Activated CD4-positive, CD25-positive, alpha-beta regulatory T cell (primary cell): Measurements from ENCODE around the gene PRIM1.
A peak's percentile ranks its signal among the peaks of the same experiment; 100 is the strongest.
"Not testable (repeated sequence)": the region's sequence is repeated elsewhere in the genome, so short reads cannot be mapped to it uniquely, and the experiment has no call there.

Experiments used
- DNase-seq, 4 experiments: peaks; one replicate each; lab custom pipeline; 2025; lab: John Stamatoyannopoulos, UW

PRIM1 gene

DNA sequence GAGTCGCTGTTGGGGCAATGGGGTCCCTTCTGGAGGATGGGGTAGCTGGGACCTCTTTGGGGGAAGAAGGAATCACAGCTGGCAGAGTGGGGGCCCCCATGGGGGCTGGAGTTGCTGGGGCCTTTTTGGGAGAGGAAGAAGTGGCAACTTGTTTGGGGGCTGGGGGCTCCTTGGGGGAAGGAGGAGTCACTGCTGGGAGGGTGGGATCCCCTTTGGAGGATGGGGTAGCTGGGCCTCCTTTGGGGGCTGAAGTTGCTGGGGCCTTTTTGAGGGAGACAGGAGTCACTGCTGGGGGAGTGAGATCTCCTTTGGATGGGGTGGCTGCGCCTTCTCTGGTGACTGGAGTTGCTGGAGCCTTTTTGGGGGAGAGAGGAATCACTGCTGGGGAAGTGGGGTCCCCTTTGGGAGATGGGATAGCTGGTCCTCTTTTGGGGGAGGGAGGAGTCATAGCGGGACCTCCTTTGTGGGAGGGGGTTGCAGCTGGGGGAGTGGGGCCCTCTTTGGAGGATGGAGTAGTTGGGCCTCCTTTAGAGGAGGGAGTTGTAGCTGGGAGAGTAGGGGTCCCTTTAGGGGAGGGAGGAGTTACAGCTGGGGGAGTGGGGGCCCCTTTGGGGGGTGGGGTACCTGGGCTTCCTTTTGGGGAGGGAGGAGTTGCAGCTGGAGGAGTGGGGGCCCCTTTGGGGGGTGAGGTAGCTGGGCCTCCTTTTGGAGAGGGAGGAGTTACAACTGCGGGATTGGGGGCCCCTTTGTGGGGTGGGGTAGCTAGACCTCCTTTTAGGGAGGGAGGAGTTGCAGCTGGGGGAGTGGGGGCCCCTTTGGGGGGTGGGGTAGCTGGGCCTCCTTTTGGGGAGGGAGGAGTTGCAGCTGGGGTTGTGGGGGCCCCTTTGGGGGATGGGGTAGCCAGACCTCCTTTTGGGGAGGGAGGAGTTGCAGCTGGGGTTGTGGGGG is 34.9 kb downstream of the PRIM1 start:
- DNase-seq: no peak

DNA sequence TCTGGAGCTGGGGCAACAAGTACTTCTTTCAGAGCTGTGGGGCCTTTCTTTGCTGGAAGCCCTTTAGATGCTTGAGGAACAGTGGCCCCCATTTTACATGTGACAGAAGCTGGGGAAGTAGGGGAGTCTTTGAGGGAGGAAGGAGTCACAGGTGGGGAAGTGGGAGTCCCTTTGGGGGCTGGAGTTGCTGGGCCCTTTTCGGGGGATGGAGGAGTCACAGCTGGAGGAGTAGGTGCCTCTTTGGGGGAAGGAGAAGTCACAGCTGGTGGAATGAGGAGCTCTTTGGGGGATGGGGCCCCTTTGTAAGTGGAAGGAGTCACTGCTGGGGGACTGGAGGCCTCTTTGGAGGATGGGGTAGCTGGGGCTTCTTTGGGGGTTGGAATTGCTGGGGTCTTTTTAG is 35.7 kb downstream of the PRIM1 start:
- DNase-seq: no peak

DNA sequence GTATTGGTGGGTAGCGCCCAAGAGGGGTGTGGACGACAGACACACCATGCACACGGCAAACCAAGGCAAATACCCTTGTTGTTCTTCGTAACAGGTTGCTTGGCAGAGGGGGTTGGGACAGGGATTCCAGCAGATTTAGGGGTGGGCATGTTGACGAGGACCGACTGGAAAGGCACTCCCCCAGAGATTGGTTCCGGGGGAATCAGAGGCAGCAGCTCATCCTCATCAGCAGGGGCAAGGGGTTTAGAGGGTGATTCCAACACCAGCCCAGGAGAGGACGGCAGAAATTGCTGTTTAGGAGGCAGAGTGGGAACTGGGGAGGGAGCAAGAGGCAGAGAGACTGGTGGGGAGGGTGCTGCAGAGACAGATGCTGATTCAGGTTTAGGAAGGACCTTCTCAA is 36.3 kb downstream of the PRIM1 start:
- DNase-seq: no peak

DNA sequence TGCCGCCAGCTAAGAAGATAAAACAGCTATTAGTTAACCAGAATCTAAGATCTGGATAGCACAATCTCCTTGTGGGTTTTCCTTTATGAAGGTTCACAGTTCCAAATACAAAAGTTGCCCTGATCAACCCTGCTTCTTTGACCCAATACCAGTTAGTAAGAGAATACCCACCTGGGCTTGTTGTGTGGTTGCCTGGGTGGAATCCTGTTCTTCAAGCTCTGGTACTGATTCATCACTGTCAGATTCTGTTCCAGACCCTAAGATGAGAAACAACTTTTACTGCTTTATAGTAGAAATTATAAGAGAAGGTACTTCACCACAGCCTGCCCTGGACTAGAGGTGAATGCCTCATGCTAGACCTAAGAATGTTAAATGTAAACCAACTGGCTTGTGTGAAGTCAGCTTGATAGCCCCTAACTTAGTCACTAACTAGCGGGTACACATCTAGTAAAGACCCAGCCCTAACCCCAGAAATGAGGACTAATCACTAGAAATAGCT is 37.6 kb downstream of the PRIM1 start:
- DNase-seq: no peak

DNA sequence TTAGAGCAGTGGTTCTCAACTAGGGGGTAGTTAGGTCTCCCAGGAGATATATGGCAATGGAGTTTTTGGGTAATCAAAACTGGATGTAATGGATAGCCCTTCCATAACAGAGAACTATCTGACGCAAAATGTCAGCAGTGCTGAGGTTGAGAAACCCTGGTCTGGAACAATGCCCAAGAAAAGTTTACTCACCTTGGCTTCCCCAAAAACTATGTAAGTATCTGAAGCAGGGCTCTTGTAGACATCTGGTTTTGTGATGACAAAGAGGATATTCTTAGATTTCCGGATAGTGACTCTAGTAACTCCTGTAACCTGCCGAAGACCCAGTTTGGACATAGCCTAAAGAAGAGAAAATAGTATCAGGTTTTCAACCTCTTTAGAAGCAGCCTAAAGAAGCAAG is 38.8 kb downstream of the PRIM1 start:
- no peak for DNase-seq

DNA sequence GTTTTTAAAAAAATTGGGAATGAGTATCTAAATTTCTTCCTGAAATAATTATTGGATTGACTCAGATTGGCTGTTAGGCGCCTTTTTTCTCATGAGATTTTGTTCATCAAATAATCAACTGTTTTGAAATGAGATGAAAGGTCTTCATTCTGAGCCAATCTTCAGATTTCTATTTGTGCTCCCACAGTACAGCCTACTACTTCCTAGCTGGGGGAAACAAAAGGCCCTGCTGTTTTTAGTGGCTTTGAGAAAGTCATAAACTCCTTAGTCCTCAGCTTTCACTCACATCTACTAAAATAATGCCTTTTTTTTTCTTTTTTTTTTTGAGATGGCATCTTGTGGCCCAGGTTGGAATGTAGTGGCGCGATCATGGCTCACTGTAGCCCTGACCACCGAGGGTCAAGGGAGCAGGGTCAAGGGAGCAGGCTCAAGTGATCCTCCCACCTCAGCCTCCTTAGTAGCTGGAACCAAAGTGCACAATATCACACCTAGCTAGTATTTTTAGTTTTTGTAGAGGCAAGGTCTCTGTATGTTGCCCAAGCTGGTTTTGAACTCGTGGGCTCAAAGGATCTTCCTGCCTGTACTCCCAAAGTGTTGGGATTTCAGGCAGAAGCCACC is 42.3 kb downstream of the PRIM1 start:
- DNase-seq: no peak

DNA sequence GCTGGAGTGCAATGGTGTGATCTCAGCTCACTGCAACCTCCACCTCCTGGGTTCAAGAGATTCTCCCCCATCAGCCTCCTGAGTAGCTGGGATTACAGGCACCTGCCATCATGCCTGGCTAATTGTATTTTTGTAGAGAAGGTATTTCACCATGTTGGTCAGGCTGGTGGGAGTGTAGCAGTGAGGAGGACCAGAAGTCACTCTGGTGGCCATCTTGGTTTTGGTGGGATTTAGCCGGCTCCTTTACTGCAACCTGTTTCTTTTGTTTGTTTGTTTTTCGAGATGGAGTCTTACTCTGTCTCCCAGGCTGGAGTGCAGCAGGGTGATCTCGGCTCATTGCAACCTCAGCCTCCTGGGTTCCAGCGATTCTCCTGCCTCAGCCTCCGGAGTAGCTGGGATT is 47.6 kb downstream of the PRIM1 start:
- DNase-seq: not testable (repeated sequence)

DNA sequence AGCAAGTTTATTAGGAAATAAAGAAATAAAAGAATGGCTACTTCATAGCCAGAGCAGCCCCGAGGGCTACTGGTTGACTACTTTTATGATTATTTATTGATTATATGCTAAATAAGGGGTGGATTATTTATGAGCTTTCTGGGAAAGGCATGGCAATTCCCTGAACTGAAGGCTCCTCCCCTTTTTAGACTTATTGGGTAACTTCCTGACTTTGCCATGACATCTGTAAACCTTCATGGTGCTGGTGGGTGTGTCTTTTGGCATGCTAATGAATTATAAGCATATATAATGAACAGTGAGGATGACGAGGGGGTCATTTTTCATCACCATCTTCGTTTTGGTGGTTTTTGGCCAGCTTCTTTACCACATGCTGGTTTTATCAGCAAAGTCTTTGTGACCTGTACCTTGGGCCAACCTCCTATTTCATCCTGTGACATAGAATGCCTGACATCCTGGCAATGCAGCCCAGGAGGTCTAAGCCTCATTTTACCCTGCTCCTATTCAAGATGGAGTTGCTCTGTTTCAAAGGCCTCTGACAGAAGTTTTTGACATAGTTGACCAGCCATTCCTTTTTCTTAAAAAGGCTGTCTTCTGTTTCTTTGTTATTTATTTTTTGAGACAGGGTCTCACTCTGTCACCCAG is 53.0 kb downstream of the PRIM1 start:
- no peak for DNase-seq

DNA sequence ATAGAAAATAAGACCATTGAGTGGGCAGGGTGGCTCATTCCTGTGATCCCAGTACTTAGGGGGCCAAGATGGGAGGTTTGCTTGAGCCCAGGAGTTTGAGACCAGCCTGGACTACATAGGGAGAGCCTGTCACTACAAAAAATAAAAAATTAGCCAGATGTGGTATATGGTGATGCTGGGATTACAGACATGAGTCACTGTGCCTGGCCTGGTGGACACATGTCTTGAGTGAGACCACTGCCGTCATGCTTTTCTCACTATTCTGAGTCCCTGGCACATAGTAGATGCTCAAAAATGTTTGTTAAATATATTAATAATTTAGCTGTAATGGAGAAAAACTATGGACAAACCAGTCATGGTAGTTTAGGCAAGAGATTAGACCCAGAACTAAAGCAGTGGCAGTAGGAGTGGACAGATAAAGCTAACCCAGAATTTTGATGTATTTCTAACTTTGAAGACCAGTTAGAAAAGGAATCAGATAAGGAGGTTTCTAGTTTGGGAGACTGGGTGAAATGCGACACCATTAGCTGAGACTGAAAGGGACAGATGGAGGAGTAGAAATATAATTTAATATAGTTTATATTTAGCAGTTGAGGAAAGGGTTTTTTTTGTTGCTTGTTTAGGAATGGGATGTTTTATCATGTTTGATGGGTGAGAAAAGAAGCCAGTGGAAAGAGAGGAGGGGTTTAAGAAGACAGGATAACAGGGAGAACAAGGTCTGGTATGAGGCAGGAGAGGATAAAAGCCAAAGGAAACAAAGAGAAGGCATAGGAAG is 56.6 kb downstream of the PRIM1 start:
- DNase-seq: no peak

DNA sequence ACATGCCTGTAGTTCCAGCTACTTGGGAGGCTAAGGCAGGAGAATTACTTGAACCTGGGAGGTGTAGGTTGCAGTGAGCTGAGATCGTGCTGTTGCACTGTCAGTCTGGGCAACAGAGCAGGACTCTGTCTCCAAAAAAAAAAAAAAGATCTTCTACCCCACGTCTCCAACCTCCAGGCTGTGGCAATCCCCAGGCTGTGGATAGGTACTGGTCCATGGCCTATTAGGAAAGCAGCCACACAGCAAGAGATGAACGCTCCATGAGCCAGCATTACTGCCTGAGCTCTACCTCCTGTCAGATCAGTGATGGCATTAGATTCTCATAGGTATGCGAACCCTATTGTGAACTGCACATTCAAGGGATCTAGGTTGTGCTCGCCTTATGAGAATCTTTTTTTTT is 58.0 kb downstream of the PRIM1 start:
- DNase-seq: no peak

DNA sequence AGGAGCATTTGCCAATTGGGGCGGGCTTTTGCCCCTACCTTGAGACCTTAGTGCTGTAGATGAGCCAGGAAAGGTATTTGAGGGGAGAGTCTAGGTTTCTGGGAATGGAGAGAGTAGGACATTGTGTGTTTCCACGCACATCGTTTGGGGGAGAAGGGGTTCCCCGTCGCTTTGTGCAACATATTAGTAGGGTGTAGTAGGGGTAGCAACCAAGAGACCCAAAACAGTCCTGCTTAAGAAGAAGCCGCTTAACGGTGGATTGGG is 63.3 kb downstream of the PRIM1 start:
- DNase-seq: no peak

DNA sequence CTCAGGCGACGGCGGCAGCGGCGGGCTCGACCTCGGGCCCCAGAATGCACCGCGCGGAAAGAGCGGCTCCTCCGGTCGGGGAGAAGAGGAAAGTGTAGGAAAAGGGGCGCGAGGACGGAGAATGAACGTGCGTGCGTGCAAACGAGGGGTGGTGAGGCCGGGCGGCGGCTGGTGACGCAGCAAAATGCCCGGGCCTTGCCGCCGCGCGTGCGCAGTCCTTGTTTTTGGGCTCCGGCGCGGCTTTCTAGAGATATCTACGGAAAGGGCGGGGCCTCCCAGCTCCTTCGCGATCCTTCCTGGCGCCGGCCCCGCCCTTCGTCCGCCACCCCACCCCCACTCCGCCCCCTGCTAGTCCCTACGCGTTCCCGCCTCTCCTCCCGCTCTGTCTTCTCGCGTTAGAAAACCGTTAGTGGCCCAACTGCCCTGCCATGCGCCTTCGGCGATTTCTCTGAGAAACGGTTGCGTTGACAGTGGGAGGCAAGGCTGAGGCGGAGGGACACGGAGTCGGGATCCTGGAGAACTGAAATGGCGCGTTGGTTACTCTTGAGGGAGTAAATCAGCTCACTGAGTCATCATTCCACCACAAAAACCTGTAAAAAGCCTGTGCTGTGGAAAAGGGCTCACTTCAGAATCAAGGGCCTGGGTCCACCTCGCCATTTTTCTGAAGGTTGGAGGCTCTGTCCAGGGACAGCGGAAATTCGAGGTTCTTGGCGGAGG is 63.8 kb downstream of the PRIM1 start, which contains the start of gene PTGES3:
TSS of gene PTGES3 (minus strand) at position 156 of the 717 bp plus-strand sequence. CDS start 285 bp downstream, outside the sequence.
- peak; percentile 91 to 97 (median 96) for DNase-seq

DNA sequence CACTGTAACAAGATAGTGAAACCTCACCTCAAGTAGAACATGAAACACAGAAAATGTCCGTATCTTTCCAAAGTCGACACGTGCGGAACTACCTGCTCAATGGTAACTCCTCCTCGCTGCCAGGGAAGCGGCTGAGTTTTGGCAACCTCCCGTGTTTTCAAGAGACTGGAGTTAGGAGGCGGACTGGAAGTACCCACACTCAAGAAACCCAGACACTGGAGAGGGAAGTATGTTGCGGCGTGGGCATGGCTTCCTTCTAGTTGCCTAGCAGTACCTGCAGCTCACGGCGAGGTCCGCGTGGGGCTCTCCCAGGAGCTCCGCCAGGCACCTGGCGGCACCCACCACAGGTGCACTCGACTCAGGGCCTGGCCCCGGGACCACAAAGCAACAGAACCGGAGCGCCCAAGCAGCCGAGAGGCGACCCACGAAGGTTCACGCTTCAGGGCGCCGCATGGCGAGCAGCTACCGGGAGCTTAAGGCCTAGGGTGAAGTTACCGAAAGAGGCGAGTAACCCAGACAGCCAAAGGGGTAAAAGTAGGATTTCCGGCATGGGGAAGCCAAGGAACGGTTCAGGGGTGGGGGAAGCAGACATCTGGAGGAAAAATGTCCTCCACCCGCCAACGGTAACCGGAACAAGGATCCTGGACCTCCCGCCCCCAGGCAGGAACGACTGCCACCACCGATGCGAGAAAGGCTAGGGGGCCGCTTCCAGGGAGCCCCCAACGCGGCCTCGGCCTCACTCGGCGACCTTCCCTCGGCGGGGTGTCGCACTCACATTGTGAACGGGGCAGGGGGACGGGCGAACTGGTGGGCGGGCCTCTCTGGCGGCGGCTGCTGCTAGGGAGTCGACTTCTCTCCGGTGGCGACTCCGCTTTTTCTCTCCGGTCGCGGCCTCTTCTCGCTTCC is 64.6 kb downstream of the PRIM1 start:
- peak; percentile 26 to 83 (median 58) for DNase-seq

DNA sequence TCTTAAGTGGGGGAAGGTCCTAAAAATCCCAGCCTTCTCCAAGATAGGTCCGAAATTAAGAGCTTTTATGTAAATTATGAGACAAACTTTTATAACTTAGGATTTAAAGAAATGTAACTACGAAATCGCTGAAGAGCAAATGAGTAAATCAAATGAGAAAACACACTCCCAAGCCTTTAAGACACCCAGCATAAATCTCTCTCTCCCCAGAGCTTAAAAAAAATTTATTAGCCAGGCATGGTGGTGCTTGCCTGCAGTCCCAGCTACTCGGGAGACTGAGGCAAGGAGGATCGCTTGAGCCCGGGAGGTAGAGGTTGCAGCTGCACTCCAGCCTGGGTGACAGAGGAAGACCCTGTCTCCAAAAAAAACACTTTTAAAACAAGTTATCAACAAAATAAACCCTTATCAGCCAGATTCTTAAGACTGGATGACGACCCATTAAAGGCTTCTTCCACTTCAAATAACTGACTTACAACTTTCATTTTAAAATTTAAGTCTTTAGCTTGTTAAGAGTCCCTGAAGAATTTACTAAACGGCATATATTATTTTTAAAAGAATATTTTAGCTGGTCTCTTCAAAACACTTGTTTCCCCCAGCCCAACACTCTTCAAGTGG is 67.3 kb downstream of the PRIM1 start:
- DNase-seq: no peak

DNA sequence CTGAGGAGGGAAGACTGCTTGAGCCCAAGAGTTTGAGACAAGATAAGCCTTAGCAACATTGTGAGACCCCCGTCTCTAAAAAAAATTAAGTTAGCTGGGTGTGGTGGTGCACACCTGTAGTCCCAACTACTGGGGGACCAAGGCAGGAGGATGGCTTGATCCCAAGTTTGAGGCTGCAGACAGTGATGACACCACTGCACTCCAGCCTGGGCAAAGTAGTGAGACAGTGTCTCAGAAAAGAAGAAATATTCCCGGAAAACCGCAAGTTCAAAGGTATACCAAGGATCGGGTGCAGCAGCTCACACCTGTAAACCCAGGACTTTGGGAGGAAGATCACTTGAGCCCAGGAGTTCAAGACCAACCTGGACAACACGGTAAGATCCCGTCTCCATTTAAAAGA is 69.8 kb downstream of the PRIM1 start:
- no peak for DNase-seq
